Measurements from ENCODE around the gene ALDH1A3.

The ALDH1A3 gene

GRCh38 chr15:100931143-100931890 is 51.7 kb downstream of the ALDH1A3 start:
- no peaks in the 10 kb centered on the region for H3K9me3 Mint-ChIP-seq (ENCODE audit: low read depth)
- H3K4me1 Mint-ChIP-seq (ENCODE audit: low read depth) = no peaks in the 10 kb centered on the region
- H3K27me3 Mint-ChIP-seq = peaks cover 5% of the 10 kb centered on the region
- no peaks in the 10 kb centered on the region for H3K36me3 Mint-ChIP-seq
- H3K27ac Mint-ChIP-seq = no peak overlapping the region
- H3K4me3 Mint-ChIP-seq = no peak overlapping the region

DNA sequence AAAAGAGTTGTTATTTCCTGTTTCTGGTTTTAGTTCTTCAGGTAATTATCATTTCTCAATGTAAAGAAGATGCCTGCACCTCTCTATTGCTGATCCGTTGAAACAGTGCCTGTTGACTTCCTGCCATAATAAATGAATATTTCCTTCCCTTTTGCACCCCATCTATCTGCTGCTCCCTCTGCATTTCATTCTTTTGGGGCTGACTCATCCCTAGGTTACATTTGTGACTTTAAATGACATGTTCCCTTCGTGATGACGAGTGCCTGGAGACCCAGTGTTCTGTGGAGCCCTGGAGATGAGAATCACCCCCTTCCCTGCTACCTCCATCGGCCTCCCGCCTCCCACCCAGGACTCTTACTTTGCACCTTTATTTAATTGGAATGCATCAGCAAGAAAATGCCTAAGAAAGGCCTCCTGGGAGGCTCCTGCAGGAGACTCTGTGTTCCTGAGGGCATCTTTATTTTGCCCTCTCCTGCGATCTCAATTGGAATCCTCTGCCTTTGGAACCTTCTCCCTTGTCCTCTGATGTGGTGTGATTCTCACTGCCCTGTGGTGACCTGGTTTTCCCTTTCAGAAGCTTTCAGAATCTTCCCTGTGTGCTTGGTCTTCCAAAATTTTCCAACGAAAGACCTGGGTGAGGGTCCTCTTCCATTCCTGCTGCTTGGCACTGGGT is 53.2 kb downstream of the ALDH1A3 start:
- no peak overlapping the region for H3K27ac Mint-ChIP-seq
- no peaks in the 10 kb centered on the region for H3K9me3 Mint-ChIP-seq (ENCODE audit: low read depth)
- no peak overlapping the region for H3K4me3 Mint-ChIP-seq
- H3K27me3 Mint-ChIP-seq = peaks cover 5% of the 10 kb centered on the region
- no peaks in the 10 kb centered on the region for H3K4me1 Mint-ChIP-seq (ENCODE audit: low read depth)
- no peaks in the 10 kb centered on the region for H3K36me3 Mint-ChIP-seq

DNA sequence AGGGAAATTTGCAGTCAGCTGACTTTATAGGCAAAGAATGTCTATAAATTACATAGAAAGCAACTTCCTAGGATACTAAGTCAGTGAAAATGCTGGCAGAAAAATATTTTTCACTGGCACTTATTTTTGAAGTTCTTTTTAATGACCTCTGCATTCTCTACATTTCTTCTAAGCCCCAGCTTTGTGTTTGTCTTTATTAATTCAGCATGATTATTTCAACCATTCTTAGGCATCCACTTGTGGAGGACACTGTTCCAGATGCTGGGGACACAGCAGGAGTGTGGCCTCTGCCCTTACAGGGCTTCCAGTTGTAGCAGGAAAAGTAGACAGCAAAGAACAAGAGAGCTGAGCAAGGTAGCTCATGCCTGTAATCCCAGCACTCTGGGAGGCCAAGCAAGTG is 54.5 kb downstream of the ALDH1A3 start:
- H3K4me1 Mint-ChIP-seq (ENCODE audit: low read depth) = no peaks in the 10 kb centered on the region
- no peak overlapping the region for H3K27ac Mint-ChIP-seq
- H3K9me3 Mint-ChIP-seq (ENCODE audit: low read depth) = no peaks in the 10 kb centered on the region
- peaks cover 5% of the 10 kb centered on the region for H3K27me3 Mint-ChIP-seq
- no peak overlapping the region for H3K4me3 Mint-ChIP-seq
- no peaks in the 10 kb centered on the region for H3K36me3 Mint-ChIP-seq

DNA sequence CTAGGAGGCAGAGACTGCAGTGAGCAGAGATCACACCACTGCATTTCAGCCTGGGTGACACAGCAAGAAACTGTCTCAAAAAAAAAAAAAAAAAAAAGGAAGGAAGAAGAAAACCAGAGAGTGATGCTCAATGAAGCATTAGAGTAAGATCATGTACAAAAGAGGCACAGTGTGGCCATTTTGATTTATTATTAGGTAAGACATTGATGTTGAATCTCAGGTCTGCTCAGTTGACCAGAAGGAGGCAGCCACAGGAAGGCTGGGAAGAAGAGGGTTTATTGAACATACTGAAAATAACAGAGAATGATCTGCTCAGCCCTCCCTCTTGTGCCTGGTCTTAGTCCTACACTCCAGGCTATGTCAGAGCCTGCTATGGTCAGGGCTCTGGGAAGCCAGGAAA is 55.1 kb downstream of the ALDH1A3 start:
- no peaks in the 10 kb centered on the region for H3K4me1 Mint-ChIP-seq (ENCODE audit: low read depth)

DNA sequence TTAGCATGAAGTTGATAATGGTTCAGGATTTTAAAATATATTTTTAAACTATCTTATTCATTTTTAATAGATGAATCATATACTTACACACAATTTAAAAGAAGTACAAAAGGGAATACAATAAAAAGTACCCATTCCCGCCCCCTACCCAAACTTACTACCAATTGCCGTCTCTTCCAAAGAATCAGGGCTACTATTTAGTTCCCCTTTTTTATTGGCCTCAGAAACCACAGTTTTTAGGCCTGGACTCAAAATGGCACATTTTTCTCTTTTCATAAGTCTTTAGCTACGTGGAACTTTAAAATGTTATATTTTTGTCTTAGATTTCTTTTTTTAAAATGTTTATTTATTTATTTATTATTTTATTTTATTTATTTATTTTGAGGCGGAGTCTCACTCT is 57.5 kb downstream of the ALDH1A3 start:
- Mint-ChIP-seq H3K27ac (no peak overlapping the region), H3K27me3 (peaks cover 4% of the 10 kb centered on the region)

More for the DNA sequence above, 55.1 kb downstream of the ALDH1A3 start:
- Mint-ChIP-seq H3K4me3 (no peak overlapping the region), H3K27me3 (peaks cover 5% of the 10 kb centered on the region), H3K27ac (no peak overlapping the region), H3K36me3 (no peaks in the 10 kb centered on the region), H3K9me3 (ENCODE audit: low read depth) (no peaks in the 10 kb centered on the region)

GRCh38 chr15:100939791-100940190 is 60.2 kb downstream of the ALDH1A3 start:
- Mint-ChIP-seq H3K9me3 (ENCODE audit: low read depth) (no peaks in the 10 kb centered on the region), H3K4me3 (no peak overlapping the region), H3K27me3 (peaks cover 2% of the 10 kb centered on the region), H3K4me1 (ENCODE audit: low read depth) (no peaks in the 10 kb centered on the region), H3K36me3 (no peaks in the 10 kb centered on the region), H3K27ac (no peak overlapping the region)

More for the DNA sequence above, 57.5 kb downstream of the ALDH1A3 start:
- Mint-ChIP-seq H3K4me1 (ENCODE audit: low read depth) (no peaks in the 10 kb centered on the region), H3K9me3 (ENCODE audit: low read depth) (no peaks in the 10 kb centered on the region), H3K4me3 (no peak overlapping the region), H3K36me3 (no peaks in the 10 kb centered on the region)

DNA sequence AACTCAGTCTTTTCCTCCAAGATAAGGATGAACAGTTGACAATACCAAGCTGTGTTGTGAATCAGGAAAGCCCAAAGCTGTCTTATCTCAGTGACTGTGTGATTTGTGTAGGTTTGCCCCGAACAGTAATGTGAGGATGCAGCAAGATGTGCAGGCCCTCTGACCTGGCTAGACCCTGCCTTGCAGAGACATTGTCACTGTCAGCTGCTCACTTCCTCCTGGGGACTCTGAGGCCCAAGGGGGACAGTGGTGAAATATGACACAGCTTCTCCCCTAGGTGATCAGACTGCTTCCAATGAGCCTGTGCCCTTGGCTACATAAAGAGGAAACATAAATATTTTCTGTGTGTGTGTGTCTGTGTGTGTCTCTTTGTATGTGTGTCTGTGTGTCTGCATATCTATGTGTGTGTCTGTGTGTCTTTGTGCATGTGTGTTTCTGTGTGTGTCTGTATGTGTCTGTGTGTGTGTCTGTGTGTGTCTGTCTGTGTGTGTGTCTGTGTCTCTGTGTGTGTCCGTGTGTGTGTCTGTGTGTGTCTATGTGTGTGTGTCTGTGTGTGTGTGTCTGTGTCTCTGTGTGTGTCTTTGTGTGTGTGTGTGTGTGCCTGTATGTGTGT is 61.2 kb downstream of the ALDH1A3 start:
- Mint-ChIP-seq H3K36me3 (no peaks in the 10 kb centered on the region), H3K27me3 (no peaks in the 10 kb centered on the region), H3K9me3 (ENCODE audit: low read depth) (no peaks in the 10 kb centered on the region), H3K4me3 (no peak overlapping the region), H3K4me1 (ENCODE audit: low read depth) (no peaks in the 10 kb centered on the region), H3K27ac (no peak overlapping the region)

DNA sequence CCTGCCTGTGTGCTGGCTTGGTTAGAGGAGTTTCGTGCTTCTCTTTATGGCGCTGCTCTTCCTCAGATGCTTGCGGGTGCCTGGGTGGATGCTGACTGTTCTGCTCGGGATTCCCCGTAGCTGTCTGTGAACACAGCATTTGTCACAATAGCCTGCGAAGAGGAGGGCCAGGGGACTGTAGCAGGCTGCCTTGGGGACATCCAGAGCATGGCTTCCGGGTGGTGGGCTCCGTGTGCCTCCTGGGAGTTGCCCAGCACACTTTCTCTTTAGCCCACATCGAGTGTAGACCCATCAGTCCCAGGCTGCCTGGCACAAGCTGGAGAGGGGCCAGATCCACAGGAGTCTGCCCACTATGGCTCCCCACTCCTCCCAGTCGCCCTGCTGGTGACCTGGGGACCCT is 61.9 kb downstream of the ALDH1A3 start:
- Mint-ChIP-seq H3K4me3 (no peak overlapping the region), H3K36me3 (no peaks in the 10 kb centered on the region), H3K27me3 (peaks cover 3% of the 10 kb centered on the region), H3K4me1 (ENCODE audit: low read depth) (no peaks in the 10 kb centered on the region), H3K9me3 (ENCODE audit: low read depth) (no peaks in the 10 kb centered on the region), H3K27ac (no peak overlapping the region)

DNA sequence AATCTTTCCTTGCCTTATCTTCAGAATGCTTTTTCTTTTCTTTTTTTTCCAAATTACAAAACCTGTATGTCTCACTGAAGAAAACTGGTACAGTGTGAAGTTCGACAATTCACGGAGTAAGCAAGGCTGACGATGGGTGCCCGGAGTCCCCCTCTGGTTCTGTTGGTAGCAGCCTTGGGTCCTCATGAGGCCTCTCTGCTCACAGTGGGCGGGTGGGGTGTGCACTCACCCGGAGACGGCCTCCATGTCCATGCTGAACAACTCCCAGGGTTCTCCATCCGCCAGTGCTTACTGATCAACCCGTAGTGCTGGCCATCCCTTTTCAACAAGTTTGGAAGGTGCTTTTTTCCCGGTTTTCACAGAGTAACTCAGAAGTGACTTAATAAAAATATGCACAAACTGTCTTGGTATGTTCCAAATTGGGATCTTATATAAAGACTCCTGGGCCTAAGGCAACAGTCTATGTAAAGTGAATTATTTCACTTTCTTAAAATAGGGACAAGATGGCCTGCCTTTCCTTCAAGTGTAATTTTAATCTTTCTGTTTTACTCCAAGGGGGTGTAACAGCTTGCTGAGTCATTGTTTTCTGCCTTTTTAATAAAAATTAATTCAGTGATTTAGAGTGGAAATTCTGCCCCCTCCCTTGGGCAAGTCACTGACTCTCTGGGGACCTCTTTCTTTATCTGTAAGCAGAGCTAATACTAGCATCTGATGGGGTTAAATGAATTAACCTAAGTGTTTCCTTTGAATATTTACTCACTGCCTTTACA is 63.2 kb downstream of the ALDH1A3 start:
- Mint-ChIP-seq H3K4me1 (ENCODE audit: low read depth) (no peaks in the 10 kb centered on the region), H3K27me3 (peaks cover 7% of the 10 kb centered on the region), H3K36me3 (no peaks in the 10 kb centered on the region), H3K9me3 (ENCODE audit: low read depth) (no peaks in the 10 kb centered on the region), H3K4me3 (no peak overlapping the region), H3K27ac (no peak overlapping the region)

GRCh38 chr15:100944244-100944895 is 64.7 kb downstream of the ALDH1A3 start:
- no peaks in the 10 kb centered on the region for H3K36me3 Mint-ChIP-seq
- H3K4me3 Mint-ChIP-seq = no peak overlapping the region
- no peaks in the 10 kb centered on the region for H3K9me3 Mint-ChIP-seq (ENCODE audit: low read depth)
- no peak overlapping the region for H3K27ac Mint-ChIP-seq
- H3K4me1 Mint-ChIP-seq (ENCODE audit: low read depth) = no peaks in the 10 kb centered on the region
- peaks cover 12% of the 10 kb centered on the region for H3K27me3 Mint-ChIP-seq

GRCh38 chr15:100944986-100945385 is 65.4 kb downstream of the ALDH1A3 start:
- Mint-ChIP-seq H3K27me3 (peaks cover 12% of the 10 kb centered on the region), H3K4me1 (ENCODE audit: low read depth) (no peaks in the 10 kb centered on the region), H3K4me3 (no peak overlapping the region), H3K9me3 (ENCODE audit: low read depth) (no peaks in the 10 kb centered on the region), H3K27ac (no peak overlapping the region), H3K36me3 (no peaks in the 10 kb centered on the region)

GRCh38 chr15:100947760-100948429 is 68.3 kb downstream of the ALDH1A3 start:
- Mint-ChIP-seq H3K9me3 (ENCODE audit: low read depth) (no peaks in the 10 kb centered on the region), H3K36me3 (no peaks in the 10 kb centered on the region), H3K27me3 (peaks cover 13% of the 10 kb centered on the region), H3K4me3 (no peak overlapping the region), H3K27ac (no peak overlapping the region), H3K4me1 (ENCODE audit: low read depth) (no peaks in the 10 kb centered on the region)

- no peak overlapping the region for H3K4me3 Mint-ChIP-seq
- H3K36me3 Mint-ChIP-seq = no peaks in the 10 kb centered on the region
- H3K27ac Mint-ChIP-seq = no peak overlapping the region
- H3K27me3 Mint-ChIP-seq = peaks cover 13% of the 10 kb centered on the region
- no peaks in the 10 kb centered on the region for H3K4me1 Mint-ChIP-seq (ENCODE audit: low read depth)
- H3K9me3 Mint-ChIP-seq (ENCODE audit: low read depth) = no peaks in the 10 kb centered on the region
These were observed 68.8 kb downstream of the ALDH1A3 start for GRCh38 chr15:100948430-100948762.

GRCh38 chr15:100949691-100950090 is 70.1 kb downstream of the ALDH1A3 start:
- H3K4me1 Mint-ChIP-seq (ENCODE audit: low read depth) = no peaks in the 10 kb centered on the region

More at GRCh38 chr15:100949691-100950090, 70.1 kb downstream of the ALDH1A3 start:
- no peak overlapping the region for H3K27ac Mint-ChIP-seq
- peaks cover 13% of the 10 kb centered on the region for H3K27me3 Mint-ChIP-seq
- no peaks in the 10 kb centered on the region for H3K9me3 Mint-ChIP-seq (ENCODE audit: low read depth)
- no peak overlapping the region for H3K4me3 Mint-ChIP-seq
- H3K36me3 Mint-ChIP-seq = no peaks in the 10 kb centered on the region
